Stimulated activated memory B cell treated with anti-CD40 and anti-IgM and Interleukin-4, amounts not matched to agents 10 μg/mL and 1 μg/mL and 100 μg/mL, for 72 hours (primary cell): ENCODE measurements around the gene IGF2.

Experiments used
- ATAC-seq: fragments of 150-1000 bp; cut with Tn5 transposase; 2 replicates; pipeline ENCODE4 v1.10.0; 2021
- H3K27ac Mint-ChIP-seq: one replicate; pipeline ENCODE4 v1.8.0; 2022; ENCODE audit warnings: mild to moderate bottlenecking, mixed read lengths
- H3K27me3 Mint-ChIP-seq: one replicate; pipeline ENCODE4 v1.8.0; 2022; ENCODE audit warnings: mixed read lengths
- H3K36me3 Mint-ChIP-seq: one replicate; pipeline ENCODE4 v1.8.0; 2022; ENCODE audit warnings: mixed read lengths
- H3K4me1 Mint-ChIP-seq: one replicate; pipeline ENCODE4 v1.8.0; 2022; ENCODE audit warnings: mixed read lengths
- H3K4me3 Mint-ChIP-seq: one replicate; pipeline ENCODE4 v1.8.0; 2022; ENCODE audit warnings: mild to moderate bottlenecking, moderate library complexity, mixed read lengths
- H3K9me3 Mint-ChIP-seq: one replicate; pipeline ENCODE4 v1.8.0; 2022; ENCODE audit warnings: mixed read lengths

IGF2 gene

DNA sequence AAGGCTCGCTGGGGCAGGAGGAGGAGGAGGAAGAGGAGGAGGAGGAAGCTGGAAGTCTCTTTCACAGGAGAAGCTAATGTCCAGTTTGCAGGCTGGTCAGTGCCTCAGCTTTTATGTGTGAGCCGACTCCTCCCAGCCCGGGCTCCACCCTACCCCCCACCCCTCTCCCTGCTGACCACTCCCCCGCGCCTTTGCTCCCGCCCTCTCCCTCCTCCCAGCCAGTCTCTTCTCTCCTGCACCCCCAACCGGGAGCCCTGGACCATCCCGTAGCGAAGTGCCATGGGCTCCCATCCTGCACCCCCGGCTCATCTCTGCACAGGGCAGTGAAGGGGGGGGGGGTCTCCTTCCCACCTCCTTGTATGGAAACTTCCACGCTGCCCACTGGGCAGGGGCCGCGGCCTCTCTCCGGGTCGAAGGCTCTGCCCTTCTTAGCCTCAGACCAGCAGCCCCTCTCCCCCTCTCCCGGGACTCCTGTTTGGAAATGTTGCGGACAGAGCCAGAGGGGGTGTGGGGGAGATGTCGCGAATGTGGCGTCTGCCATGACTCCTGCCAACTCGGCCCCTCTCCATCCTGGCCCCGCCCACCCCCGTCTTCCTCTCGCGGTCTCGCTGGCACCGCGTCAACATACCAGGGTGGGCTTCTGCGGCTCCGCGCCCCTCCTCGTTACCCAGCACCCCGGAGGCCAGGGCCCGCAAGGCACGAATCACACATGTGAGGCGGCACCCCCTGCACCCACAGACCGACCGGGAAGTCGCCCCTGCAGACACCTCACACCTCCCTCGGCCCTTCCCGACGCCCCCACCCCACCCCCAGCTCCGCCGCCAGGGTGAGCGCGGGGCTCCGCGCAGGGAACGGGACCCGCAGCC is 1.8 kb downstream of the IGF2 start:
- no peak overlapping the region for H3K4me3 Mint-ChIP-seq
- peaks cover 24% of the 10 kb centered on the region for H3K4me1 Mint-ChIP-seq
- no peaks in the 10 kb centered on the region for H3K36me3 Mint-ChIP-seq
- no peak overlapping the region for H3K27ac Mint-ChIP-seq
- H3K9me3 Mint-ChIP-seq, result no peaks in the 10 kb centered on the region
- H3K27me3 Mint-ChIP-seq, result peaks cover 85% of the 10 kb centered on the region
- no peak for ATAC-seq

DNA sequence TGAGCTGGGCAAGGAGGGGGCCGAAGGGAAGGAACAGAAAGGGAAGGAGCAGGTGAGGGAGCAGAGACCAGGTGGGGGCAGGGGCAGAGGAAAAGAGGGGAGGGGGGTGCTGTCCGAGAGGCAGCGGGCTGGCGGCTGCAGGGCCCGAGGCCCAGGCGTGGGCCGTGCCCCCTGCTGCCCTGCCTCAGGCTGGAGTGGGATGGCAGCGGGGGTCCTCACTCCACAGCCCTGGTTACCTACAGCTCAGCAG is 2.3 kb downstream of the IGF2 start:
- Mint-ChIP-seq H3K27ac (no peak overlapping the region), H3K9me3 (peaks cover 2% of the 10 kb centered on the region), H3K4me1 (peaks cover 19% of the 10 kb centered on the region), H3K4me3 (peak overlapping the region; percentile 35), H3K27me3 (peaks cover 85% of the 10 kb centered on the region), H3K36me3 (no peaks in the 10 kb centered on the region)
- no peak for ATAC-seq

DNA sequence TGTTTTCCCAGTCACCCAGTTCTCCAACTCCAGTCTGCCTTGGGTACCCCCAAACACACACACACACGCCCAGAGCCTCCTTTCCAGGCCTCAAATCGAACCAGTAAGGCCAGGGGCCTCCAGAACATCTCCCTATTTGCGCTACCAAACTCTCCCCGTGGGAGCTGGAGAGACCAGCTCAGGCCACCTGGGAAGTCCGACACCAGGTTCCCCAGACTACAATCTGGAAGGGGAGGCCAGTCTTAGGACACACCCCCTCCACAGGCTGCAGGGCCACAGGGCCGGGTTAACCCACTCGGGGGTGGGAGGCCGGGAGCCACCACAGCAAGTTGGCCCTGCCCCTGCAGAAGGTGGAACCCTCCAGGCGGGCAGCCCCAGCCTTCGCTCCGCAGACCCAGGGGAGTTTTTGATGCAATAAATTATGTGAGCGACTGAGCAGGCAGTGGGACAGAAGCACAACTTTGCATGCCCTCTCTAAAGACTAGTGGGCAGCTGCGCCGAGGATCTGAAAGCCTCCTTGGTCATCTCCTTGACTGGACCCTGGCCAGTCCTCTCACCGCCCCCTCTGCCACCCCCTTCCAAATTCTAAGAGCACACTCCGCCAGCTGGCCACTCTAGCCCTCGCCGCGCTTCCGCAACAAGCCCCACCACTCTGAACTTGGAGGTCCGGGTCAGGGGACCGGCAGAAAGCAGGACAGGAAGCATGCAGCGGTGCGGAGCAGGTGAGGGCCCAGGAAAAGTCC is 2.8 kb downstream of the IGF2 start:
- ATAC-seq, result no peak
- Mint-ChIP-seq H3K27ac (no peak overlapping the region), H3K36me3 (no peaks in the 10 kb centered on the region), H3K9me3 (peaks cover 7% of the 10 kb centered on the region), H3K4me1 (peaks cover 18% of the 10 kb centered on the region), H3K27me3 (peaks cover 85% of the 10 kb centered on the region), H3K4me3 (peak overlapping the region; percentile 35)

DNA sequence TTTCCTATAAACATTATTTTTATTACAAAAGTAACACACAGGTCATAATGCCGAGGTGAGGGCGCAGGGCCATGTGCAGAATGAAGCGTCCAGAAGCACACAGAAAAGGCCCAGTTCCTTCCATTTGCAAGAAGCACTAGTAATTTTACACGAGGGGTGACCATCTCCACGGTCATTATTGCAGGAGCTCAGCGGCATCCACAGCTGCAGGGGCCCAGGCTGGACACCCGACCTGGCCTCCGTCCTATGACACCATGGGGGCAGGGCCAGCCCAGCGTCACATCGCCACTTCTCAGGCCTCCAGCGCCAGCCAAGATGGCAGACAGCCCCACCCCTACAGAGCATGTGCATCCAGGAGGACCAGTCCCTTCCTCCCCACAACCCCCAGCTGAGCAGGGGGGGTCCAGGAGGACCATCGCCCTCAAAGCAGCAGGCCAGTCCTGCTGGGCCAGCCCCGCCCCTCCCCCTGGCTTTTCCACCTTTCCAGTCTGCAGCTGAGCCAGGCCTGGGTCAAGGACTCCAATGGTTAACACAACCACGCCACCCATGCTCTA is 3.5 kb downstream of the IGF2 start:
- H3K4me1 Mint-ChIP-seq, result peaks cover 13% of the 10 kb centered on the region
- peaks cover 13% of the 10 kb centered on the region for H3K9me3 Mint-ChIP-seq
- H3K27me3 Mint-ChIP-seq, result peaks cover 85% of the 10 kb centered on the region
- H3K27ac Mint-ChIP-seq, result no peak overlapping the region
- H3K36me3 Mint-ChIP-seq, result no peaks in the 10 kb centered on the region
- no peak overlapping the region for H3K4me3 Mint-ChIP-seq
- ATAC-seq, result no peak

DNA sequence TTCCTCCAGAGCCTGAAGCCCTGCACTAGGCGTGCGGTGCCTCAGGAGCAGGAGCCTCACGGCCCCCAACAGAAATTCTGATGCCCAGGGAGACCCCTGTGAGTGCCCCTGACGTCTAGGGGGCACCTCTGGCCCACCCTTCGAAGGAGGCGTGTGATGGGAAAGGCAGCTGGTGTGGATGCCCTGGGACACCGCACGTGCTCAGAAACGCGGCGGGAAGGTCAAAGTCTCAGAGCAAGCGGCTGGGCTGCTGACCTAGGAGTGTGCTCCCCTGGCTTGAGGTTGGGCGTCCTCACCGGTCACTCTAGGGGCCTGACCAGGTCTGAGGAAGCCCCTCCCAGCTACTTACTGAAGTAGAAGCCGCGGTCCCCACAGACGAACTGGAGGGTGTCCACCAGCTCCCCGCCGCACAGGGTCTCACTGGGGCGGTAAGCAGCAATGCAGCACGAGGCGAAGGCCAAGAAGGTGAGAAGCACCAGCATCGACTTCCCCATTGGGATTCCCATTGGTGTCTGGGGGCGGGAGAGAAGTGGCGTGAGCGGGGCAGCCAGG is 4.1 kb downstream of the IGF2 start:
- H3K27me3 Mint-ChIP-seq, result peaks cover 83% of the 10 kb centered on the region
- no peaks in the 10 kb centered on the region for H3K36me3 Mint-ChIP-seq
- no peak overlapping the region for H3K27ac Mint-ChIP-seq
- no peak overlapping the region for H3K4me3 Mint-ChIP-seq
- peaks cover 13% of the 10 kb centered on the region for H3K9me3 Mint-ChIP-seq
- peaks cover 13% of the 10 kb centered on the region for H3K4me1 Mint-ChIP-seq
- ATAC-seq, result no peak

DNA sequence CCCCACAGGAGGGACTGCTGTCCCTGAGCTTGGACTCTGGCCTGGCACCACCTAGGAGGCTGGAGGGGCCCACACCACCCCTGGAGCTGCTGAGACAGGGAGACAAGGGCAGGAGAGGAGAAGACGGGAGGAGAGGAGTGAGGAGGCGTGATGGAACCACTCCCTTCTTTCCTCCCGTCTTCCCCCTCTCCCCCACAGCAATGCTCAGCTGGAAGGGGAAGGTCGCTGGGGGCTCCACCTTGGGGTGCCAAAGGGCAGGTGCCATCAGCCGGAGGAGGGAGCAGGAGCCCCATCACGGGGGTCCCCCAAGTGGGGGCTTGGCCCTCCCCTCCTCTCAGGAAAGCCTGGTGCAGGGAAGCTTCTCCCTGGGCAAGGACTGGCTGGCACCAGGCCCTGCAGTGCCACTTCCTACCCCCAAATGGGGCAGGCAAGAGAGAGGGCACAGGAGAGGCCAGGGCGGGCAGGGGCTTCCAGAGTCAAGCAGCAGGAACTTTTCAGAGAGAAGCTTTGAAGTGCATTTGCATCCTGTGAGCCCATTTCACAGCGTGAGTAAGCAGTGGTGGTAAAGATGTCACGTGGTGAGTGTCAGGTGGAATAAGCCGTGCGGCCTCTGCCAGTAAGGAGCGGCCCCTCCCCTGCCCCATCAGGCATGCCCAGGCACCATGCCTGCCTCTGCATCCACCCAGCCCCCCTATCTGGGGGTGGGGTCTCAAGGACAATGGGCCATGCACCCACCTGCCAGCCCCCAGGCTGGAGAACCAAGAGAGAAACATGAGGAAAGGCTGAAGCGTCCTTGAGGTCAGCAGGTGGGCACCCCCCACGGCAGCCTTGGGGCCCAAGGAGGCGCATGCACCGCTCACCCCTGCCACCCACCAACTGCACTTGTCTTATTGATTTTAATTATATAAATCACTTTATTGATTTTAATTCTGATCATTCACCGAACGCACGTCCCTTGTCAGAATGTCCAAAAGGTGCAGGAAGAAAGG is 4.9 kb downstream of the IGF2 start:
- Mint-ChIP-seq H3K9me3 (peaks cover 13% of the 10 kb centered on the region), H3K36me3 (no peaks in the 10 kb centered on the region), H3K4me1 (peaks cover 13% of the 10 kb centered on the region), H3K27ac (no peak overlapping the region), H3K27me3 (peaks cover 86% of the 10 kb centered on the region), H3K4me3 (no peak overlapping the region)
- ATAC-seq, result no peak

DNA sequence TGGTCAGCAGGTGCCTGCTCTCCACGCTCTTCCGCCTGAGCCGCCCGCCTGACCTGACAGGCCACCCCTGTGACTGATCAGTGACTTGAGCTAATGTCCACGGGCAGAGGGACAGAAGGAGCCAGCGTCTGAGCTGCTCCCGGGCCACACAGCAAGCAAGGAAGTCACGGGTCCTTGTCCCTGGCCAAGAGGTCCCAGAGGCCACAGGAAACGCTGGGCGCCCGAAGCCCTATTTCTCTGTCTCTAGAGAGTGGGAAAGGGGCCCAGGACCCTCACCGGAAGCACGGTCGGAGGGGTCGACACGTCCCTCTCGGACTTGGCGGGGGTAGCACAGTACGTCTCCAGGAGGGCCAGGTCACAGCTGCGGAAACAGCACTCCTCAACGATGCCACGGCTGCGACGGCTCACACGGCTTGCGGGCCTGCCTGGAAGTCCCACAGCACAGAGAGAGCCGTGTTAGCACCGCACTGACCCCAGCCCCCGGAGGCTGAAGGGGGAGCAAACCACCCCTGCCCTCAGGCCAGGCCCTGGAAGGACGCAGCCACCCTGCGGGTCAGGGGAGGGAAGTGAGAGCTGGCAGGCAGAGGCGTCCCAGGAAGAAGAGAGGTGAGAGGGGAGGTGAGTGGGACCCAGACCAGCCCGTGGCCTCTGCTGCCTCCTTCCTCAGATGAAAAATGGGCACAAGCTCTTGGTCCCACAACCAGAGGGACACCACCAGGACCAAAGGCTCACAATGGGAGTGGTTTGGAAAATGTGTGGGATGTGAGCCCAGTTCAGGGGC is 5.8 kb downstream of the IGF2 start:
- no peak overlapping the region for H3K4me3 Mint-ChIP-seq
- ATAC-seq, result no peak
- H3K27ac Mint-ChIP-seq, result no peak overlapping the region
- H3K9me3 Mint-ChIP-seq, result peaks cover 13% of the 10 kb centered on the region
- H3K36me3 Mint-ChIP-seq, result no peaks in the 10 kb centered on the region
- H3K27me3 Mint-ChIP-seq, result peaks cover 86% of the 10 kb centered on the region
- peaks cover 13% of the 10 kb centered on the region for H3K4me1 Mint-ChIP-seq

DNA sequence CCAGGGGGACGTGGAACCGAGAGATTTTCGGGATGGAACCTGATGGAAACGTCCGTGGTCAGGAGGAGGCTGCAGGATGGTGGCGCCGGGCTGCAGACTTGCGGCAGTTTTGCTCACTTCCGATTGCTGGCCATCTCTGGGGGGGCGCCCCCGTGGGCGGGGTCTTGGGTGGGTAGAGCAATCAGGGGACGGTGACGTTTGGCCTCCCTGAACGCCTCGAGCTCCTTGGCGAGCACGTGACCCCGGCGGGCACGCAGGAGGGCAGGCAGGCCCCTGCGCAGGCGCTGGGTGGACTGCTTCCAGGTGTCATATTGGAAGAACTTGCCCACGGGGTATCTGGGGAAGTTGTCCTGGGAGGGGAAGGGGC is 6.3 kb downstream of the IGF2 start:
- Mint-ChIP-seq H3K9me3 (peaks cover 13% of the 10 kb centered on the region), H3K4me3 (no peak overlapping the region), H3K4me1 (peaks cover 13% of the 10 kb centered on the region), H3K36me3 (no peaks in the 10 kb centered on the region), H3K27me3 (peaks cover 81% of the 10 kb centered on the region), H3K27ac (no peak overlapping the region)
- no peak for ATAC-seq

DNA sequence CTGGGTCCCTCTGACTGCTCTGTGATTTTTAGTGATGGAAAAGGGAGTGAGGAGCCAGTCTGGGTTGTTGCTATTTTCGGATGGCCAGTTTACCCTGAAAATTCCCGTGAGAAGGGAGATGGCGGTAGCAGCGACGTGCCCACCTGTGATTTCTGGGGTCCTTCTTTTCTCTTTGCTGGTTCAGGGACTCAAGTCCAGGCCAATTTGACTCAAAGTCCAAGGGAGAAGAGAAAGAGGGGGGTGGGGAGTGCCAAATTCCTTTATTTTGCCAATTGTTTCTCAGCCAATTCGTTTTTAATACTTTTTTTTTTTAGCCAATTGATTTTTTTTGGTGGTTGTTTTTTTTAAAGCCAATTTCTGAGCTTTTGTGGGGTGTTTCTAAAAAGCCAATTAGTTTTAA is 6.9 kb downstream of the IGF2 start:
- Mint-ChIP-seq H3K27ac (no peak overlapping the region), H3K4me3 (no peak overlapping the region), H3K36me3 (no peaks in the 10 kb centered on the region), H3K4me1 (peaks cover 8% of the 10 kb centered on the region), H3K27me3 (peaks cover 80% of the 10 kb centered on the region), H3K9me3 (peaks cover 13% of the 10 kb centered on the region)
- no peak for ATAC-seq

DNA sequence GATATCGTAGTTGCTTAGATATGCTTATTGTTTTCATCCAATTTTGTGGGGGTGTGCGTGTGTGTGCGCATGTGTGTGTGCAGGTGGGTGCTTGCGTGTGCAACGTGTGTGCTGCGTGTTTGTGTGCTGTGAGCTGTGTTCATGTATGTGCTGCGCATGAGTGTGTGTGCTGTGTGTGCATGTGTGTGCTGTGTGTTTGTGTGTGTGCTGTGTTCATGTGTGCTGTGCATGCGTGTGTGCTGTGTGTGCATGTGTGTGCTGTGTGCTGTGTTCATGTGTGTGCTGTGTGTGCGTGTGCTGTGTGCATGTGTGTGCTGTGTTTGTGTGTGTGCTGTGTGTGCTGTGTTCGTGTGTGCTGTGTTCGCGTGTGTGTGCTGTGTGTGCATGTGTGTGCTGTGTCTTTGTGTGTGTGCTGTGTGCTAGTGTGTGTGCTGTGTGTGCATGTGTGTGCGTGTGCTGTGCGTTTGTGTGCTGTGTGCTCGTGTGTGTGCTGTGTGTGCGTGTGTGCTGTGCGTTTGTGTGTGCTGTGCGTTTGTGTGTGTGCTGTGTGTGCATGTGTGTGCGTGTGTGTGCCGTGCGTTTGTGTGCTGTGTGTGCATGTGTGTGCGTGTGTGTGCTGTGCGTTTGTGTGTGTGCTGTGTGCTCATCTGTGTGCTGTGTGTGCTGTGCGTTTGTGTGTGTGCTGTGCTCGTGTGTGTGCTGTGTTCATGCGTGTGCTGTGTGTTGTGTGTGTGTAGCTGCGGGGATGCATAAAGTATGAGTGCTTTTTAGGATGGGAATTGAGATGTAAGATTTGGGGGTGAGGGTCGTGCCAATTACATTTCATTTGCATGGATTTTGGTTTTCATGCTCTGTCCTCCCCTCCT is 7.6 kb downstream of the IGF2 start:
- no peaks in the 10 kb centered on the region for H3K36me3 Mint-ChIP-seq
- peaks cover 1% of the 10 kb centered on the region for H3K4me1 Mint-ChIP-seq
- H3K9me3 Mint-ChIP-seq, result peaks cover 15% of the 10 kb centered on the region
- ATAC-seq, result no peak
- peaks cover 80% of the 10 kb centered on the region for H3K27me3 Mint-ChIP-seq
- no peak overlapping the region for H3K27ac Mint-ChIP-seq
- no peak overlapping the region for H3K4me3 Mint-ChIP-seq

DNA sequence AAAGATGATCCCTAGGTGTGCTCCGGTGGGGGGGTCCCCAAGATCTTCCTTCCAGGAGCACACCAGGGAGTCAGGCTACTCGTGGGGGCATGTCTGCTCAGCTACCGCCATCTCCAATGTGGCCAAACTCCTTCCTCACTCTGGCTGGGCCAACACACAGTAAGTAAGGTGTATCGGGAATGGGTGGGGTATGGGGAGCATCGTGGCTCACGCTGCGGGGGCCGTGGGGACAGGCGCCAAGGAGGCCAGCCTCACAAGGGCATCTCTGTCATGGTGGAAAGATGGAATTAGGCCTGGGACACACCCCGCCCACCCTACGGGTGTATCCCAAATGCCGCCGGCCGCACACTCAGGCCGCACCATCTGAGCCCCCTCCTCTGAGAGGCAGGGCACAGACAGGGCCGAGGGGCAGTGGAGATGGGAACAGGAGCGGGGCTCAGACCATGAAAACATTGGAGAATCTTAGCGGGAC is 8.3 kb downstream of the IGF2 start:
- Mint-ChIP-seq H3K27me3 (peaks cover 80% of the 10 kb centered on the region), H3K27ac (no peak overlapping the region), H3K9me3 (peaks cover 22% of the 10 kb centered on the region), H3K4me1 (no peaks in the 10 kb centered on the region), H3K36me3 (no peaks in the 10 kb centered on the region), H3K4me3 (no peak overlapping the region)
- no peak for ATAC-seq

DNA sequence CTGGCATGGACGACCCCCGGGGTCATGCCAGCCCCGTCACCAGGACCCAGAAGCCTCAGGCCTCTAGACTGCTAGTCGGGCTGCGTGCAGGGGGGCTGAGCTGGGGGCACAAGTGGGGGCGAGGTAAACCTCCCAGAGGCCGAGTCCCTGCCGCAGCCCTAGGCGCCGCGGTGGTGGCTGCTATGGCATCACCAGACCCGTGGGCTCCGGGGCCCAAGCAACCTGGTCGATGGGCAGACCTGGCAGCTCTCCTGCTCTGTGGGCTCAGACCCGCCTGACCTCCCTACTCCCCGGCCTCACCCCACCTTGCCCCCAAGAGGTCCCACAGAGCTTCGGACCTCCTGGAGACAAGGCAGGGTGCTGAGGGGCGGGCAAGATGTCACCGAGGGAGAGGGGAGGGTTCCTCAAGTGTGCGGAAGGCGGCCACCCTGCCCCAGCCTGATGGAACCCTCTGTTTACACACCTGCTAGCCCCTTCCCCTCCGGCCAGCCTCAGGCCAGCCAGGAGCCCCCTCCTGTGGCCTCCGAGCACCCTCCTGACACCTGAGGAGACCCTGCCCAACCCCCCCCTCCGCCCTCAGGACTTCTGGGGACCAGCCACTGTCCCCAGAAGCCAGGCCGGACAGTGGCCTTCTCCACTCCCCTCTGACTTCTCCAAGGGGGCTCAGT is 9.4 kb downstream of the IGF2 start:
- no peak for ATAC-seq
- Mint-ChIP-seq H3K9me3 (peaks cover 33% of the 10 kb centered on the region), H3K4me3 (no peak overlapping the region), H3K36me3 (no peaks in the 10 kb centered on the region), H3K27me3 (peaks cover 80% of the 10 kb centered on the region), H3K27ac (no peak overlapping the region), H3K4me1 (no peaks in the 10 kb centered on the region)

DNA sequence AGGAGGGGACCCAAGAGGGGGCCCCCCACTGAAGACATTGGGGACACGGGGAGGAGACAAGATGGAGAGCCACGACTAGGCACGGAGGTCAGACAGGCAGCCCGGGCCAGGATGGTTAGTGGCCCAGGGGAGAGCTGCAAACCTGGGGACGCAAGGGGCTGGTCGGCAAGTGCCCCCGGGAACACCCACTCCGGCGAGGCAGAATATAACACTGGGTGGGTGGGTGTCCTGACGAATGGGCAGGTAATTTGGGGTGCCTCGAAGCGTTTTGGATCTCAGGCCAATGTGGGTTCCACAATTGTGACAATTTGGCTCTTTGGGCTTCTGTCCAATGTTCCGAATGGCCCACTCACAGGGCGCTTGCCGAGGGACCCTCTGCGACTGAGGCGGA is 9.9 kb downstream of the IGF2 start:
- no peak for ATAC-seq
- Mint-ChIP-seq H3K27me3 (peaks cover 80% of the 10 kb centered on the region), H3K27ac (no peak overlapping the region), H3K9me3 (peaks cover 36% of the 10 kb centered on the region), H3K4me3 (no peak overlapping the region), H3K4me1 (no peaks in the 10 kb centered on the region), H3K36me3 (no peaks in the 10 kb centered on the region)
